ENCODE measurements around the gene WFDC11.
"Not testable (repeated sequence)": the region's sequence is repeated elsewhere in the genome, so short reads cannot be mapped to it uniquely, and the experiment has no call there.

Gene WFDC11

DNA sequence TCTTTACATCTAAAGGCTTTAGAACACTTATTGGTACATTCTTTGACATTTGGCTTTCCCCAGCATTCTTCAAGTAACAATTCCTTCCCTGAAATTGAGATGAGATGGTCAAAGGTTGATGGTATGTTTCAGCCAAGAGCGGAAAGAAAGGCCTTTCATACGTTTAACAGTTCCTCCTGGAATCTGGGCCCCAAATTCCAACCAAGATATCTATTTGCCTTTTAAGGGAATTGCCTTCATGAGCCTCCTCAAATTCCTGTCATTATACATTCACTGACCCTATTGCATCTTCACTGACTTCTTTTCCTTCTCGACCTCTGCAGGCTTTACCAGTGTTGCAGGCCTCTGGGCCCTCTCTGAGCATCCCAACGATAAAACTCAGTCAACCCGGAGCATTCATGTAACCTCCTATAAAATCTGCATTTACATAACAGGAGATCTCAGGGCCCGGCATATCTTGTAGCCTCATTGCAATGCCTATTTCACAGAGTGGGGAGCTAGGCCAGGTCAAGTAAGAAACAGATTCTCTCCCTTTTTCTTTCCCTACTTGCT lies 20.7 kb downstream of the WFDC11 start:
- Histone ChIP-seq H3K9me3 (ENCODE audit: insufficient read depth, low read depth, low read length) (peaks cover 9% of the 10 kb centered on the region; the same call in 1 of the 2 replicates), H3K27me3 (ENCODE audit: insufficient read depth, low read length) (no peaks in the 10 kb centered on the region)

DNA sequence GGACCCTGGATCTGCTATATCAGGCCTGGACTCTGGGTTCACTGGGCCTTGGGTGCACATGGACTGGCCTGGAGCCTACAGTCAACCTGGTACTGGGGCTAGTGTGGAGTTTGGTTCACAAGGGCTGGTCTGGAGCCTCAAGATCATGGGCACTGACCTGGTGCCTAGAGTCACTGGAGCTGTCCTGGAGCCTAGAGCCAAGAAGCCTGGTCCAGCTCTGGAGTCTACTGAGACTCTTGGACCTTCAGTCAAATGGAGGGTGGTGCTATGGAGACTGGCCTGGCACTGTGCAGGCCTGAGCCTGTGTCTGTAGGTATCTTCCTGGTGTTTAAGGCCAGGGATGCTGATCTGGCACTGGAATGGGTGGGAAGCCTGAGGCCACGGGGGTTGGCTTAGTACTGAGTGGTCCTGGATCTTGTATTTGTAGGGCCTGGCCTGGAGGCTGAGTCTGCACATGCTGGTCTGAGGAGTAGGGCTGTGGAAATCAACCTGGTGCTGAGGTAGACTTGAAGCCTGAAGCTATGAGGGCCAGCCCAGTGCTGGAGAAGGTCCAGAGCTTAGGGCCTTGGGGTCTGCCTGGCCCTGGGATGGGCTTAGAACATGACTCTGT lies 22.5 kb downstream of the WFDC11 start:
- H3K4me1 ChIP-seq (ENCODE audit: insufficient read depth, low read length) = no peaks in the 10 kb centered on the region
- H3K9me3 ChIP-seq (ENCODE audit: insufficient read depth, low read depth, low read length) = peaks cover 9% of the 10 kb centered on the region; the same call in 1 of the 2 replicates
- H3K4me3 ChIP-seq (ENCODE audit: low read length) = no peak overlapping the region
- H3K27ac ChIP-seq (ENCODE audit: low read length) = no peak overlapping the region
- no peak overlapping the region for H3K9ac ChIP-seq (ENCODE audit: low read depth, low read length)
- H3K27me3 ChIP-seq (ENCODE audit: insufficient read depth, low read length) = no peaks in the 10 kb centered on the region
- H3K36me3 ChIP-seq (ENCODE audit: insufficient read depth, low read depth, low read length) = no peaks in the 10 kb centered on the region

More for the DNA sequence above, 20.7 kb downstream of the WFDC11 start:
- Histone ChIP-seq H3K4me1 (ENCODE audit: insufficient read depth, low read length) (no peaks in the 10 kb centered on the region), H3K27ac (ENCODE audit: low read length) (no peak overlapping the region), H3K36me3 (ENCODE audit: insufficient read depth, low read depth, low read length) (no peaks in the 10 kb centered on the region), H3K9ac (ENCODE audit: low read depth, low read length) (no peak overlapping the region), H3K4me3 (ENCODE audit: low read length) (no peak overlapping the region)

GRCh38 chr20:45646875-45647274 lies 23.2 kb downstream of the WFDC11 start:
- Histone ChIP-seq H3K9me3 (ENCODE audit: insufficient read depth, low read depth, low read length) (peaks cover 9% of the 10 kb centered on the region; the same call in 1 of the 2 replicates), H3K9ac (ENCODE audit: low read depth, low read length) (no peak overlapping the region), H3K36me3 (ENCODE audit: insufficient read depth, low read depth, low read length) (no peaks in the 10 kb centered on the region), H3K27me3 (ENCODE audit: insufficient read depth, low read length) (no peaks in the 10 kb centered on the region), H3K27ac (ENCODE audit: low read length) (no peak overlapping the region), H3K4me3 (ENCODE audit: low read length) (no peak overlapping the region), H3K4me1 (ENCODE audit: insufficient read depth, low read length) (no peaks in the 10 kb centered on the region)

DNA sequence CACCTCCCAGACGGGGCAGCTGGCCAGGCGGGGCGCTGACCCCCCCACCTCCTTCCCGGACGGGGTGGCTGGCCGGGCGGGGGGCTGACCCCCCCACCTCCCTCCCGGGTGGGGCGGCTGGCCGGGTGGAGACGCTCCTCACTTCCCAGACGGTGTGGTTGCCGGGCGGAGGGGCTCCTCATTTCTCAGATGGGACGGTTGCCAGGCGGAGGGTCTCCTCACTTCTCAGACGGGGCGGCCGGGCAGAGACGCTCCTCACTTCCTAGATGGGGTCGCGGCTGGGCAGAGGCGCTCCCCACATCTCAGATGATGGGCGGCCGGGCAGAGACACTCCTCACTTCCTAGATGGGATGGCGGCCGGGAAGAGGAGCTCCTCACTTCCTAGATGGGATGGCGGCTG lies 24.2 kb downstream of the WFDC11 start:
- not testable (repeated sequence) for H3K27ac ChIP-seq (ENCODE audit: low read length); H3K36me3 ChIP-seq (ENCODE audit: insufficient read depth, low read depth, low read length); H3K4me3 ChIP-seq (ENCODE audit: low read length); H3K4me1 ChIP-seq (ENCODE audit: insufficient read depth, low read length); H3K9me3 ChIP-seq (ENCODE audit: insufficient read depth, low read depth, low read length); H3K27me3 ChIP-seq (ENCODE audit: insufficient read depth, low read length); H3K9ac ChIP-seq (ENCODE audit: low read depth, low read length)

DNA sequence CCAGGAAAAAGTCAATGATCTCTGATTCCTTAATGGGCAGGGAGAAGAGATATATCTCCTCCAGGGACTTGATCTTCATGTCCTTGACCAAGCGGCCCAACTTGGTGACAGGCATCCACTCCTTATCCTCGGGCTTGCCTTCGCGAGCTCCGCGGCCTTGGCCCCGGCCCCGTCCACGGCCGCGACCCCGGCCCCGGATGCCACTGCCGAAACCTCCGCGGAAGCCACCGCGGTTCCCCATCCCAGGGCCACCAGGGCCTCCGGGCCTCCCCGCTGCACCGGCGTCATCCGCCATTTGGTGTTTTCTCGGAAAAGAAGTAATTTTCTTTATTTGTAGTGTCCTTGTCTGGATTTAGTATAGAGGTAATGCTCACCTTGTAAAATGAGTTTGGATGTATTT lies 29.0 kb downstream of the WFDC11 start:
- not testable (repeated sequence) for H3K9ac ChIP-seq (ENCODE audit: low read depth, low read length); H3K9me3 ChIP-seq (ENCODE audit: insufficient read depth, low read depth, low read length); H3K36me3 ChIP-seq (ENCODE audit: insufficient read depth, low read depth, low read length); H3K27ac ChIP-seq (ENCODE audit: low read length); H3K4me3 ChIP-seq (ENCODE audit: low read length); H3K27me3 ChIP-seq (ENCODE audit: insufficient read depth, low read length); H3K4me1 ChIP-seq (ENCODE audit: insufficient read depth, low read length)

DNA sequence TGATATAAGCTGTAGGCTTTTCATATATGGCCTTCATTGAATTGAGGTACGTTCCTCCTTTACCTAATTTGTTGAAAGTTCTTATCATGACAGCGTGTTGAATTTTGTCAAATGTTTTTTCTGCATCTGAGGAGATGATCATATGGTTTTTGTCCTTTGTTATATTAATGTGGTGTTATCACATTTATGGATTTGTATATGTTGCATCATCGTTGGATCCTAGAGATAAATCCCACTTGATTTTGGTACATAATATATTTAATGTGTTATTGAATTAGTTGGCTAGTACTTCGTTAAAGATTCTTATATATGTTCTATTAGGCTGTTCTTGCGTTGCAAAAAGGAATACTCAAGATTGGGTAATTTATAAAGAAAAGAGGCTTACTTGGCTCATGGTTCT lies 30.4 kb downstream of the WFDC11 start:
- H3K36me3 ChIP-seq (ENCODE audit: insufficient read depth, low read depth, low read length) = no peaks in the 10 kb centered on the region
- no peaks in the 10 kb centered on the region for H3K27me3 ChIP-seq (ENCODE audit: insufficient read depth, low read length)
- H3K4me1 ChIP-seq (ENCODE audit: insufficient read depth, low read length) = no peaks in the 10 kb centered on the region
- H3K27ac ChIP-seq (ENCODE audit: low read length) = no peak overlapping the region
- H3K4me3 ChIP-seq (ENCODE audit: low read length) = no peak overlapping the region
- H3K9me3 ChIP-seq (ENCODE audit: insufficient read depth, low read depth, low read length) = no peaks in the 10 kb centered on the region
- no peak overlapping the region for H3K9ac ChIP-seq (ENCODE audit: low read depth, low read length)

GRCh38 chr20:45636513-45636912 lies 33.5 kb downstream of the WFDC11 start:
- Histone ChIP-seq H3K27ac (ENCODE audit: low read length) (no peak overlapping the region), H3K36me3 (ENCODE audit: insufficient read depth, low read depth, low read length) (no peaks in the 10 kb centered on the region), H3K9ac (ENCODE audit: low read depth, low read length) (no peak overlapping the region), H3K27me3 (ENCODE audit: insufficient read depth, low read length) (no peaks in the 10 kb centered on the region), H3K4me3 (ENCODE audit: low read length) (no peak overlapping the region), H3K9me3 (ENCODE audit: insufficient read depth, low read depth, low read length) (no peaks in the 10 kb centered on the region), H3K4me1 (ENCODE audit: insufficient read depth, low read length) (no peaks in the 10 kb centered on the region)

- H3K9ac ChIP-seq (ENCODE audit: low read depth, low read length) = no peak within 1 kb of the TSS
- H3K4me1 ChIP-seq (ENCODE audit: insufficient read depth, low read length) = no peaks in the 10 kb centered on the region
- no peaks in the 10 kb centered on the region for H3K27me3 ChIP-seq (ENCODE audit: insufficient read depth, low read length)
- H3K9me3 ChIP-seq (ENCODE audit: insufficient read depth, low read depth, low read length) = no peaks in the 10 kb centered on the region
- no peak within 1 kb of the TSS for H3K4me3 ChIP-seq (ENCODE audit: low read length)
- H3K36me3 ChIP-seq (ENCODE audit: insufficient read depth, low read depth, low read length) = no peaks in the 10 kb centered on the region
- H3K27ac ChIP-seq (ENCODE audit: low read length) = no peak within 1 kb of the TSS
These were observed 38.9 kb downstream of the WFDC11 start, which contains the start of gene WFDC9 for GRCh38 chr20:45631184-45631583. Gene WFDC9, minus strand, starts transcription at chr20:45631284. Its CDS starts 21,103 bp downstream, at chr20:45610181.

- Histone ChIP-seq H3K4me1 (ENCODE audit: insufficient read depth, low read length) (no peaks in the 10 kb centered on the region), H3K9me3 (ENCODE audit: insufficient read depth, low read depth, low read length) (no peaks in the 10 kb centered on the region), H3K27me3 (ENCODE audit: insufficient read depth, low read length) (no peaks in the 10 kb centered on the region), H3K9ac (ENCODE audit: low read depth, low read length) (no peak overlapping the region), H3K27ac (ENCODE audit: low read length) (no peak overlapping the region), H3K4me3 (ENCODE audit: low read length) (no peak overlapping the region), H3K36me3 (ENCODE audit: insufficient read depth, low read depth, low read length) (no peaks in the 10 kb centered on the region)
These were observed 39.7 kb downstream of the WFDC11 start for GRCh38 chr20:45630371-45630770.

DNA sequence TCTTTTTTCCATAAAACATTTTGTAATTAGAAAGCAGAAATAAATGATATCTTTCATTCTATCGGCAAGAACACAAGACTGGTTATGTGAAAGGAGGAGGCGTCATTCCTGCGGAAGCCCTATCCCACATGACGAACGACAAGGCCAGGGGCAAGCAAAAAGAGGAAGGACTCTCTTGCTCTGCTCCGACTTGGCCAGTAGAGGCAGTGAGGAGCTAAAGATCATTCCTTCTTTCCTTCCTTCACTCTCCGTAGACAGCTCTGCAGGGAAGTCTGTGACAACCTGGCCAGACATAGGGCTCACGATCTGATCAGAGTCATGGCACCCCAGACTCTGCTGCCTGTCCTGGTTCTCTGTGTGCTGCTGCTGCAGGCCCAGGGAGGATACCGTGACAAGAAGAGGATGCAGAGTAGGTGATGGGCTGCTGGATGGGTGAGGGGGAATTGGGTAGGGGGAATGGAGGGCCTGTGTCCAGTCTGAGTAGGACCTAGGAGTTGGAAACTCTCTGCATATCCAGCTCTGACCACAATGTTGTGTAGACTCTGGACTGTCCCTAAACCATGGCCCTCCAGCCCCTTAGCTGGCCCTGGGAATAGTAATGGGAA lies 40.4 kb downstream of the WFDC11 start, which contains the start of gene WFDC10A:
Gene WFDC10A (plus strand): TSS at position 244 of the 605 bp plus-strand sequence. CDS start 75 bp downstream, at position 319.
- no peak within 1 kb of the TSS for H3K27ac ChIP-seq (ENCODE audit: low read length)
- no peaks in the 10 kb centered on the region for H3K27me3 ChIP-seq (ENCODE audit: insufficient read depth, low read length)

GRCh38 chr20:45626540-45626939 lies 43.5 kb downstream of the WFDC11 start:
- H3K9ac ChIP-seq (ENCODE audit: low read depth, low read length) = no peak overlapping the region
- H3K27me3 ChIP-seq (ENCODE audit: insufficient read depth, low read length) = no peaks in the 10 kb centered on the region
- no peak overlapping the region for H3K4me3 ChIP-seq (ENCODE audit: low read length)
- no peaks in the 10 kb centered on the region for H3K9me3 ChIP-seq (ENCODE audit: insufficient read depth, low read depth, low read length)
- no peaks in the 10 kb centered on the region for H3K4me1 ChIP-seq (ENCODE audit: insufficient read depth, low read length)
- no peak overlapping the region for H3K27ac ChIP-seq (ENCODE audit: low read length)
- H3K36me3 ChIP-seq (ENCODE audit: insufficient read depth, low read depth, low read length) = no peaks in the 10 kb centered on the region

More for the DNA sequence above, 40.4 kb downstream of the WFDC11 start, which contains the start of gene WFDC10A:
- Histone ChIP-seq H3K4me1 (ENCODE audit: insufficient read depth, low read length) (no peaks in the 10 kb centered on the region), H3K36me3 (ENCODE audit: insufficient read depth, low read depth, low read length) (no peaks in the 10 kb centered on the region), H3K9me3 (ENCODE audit: insufficient read depth, low read depth, low read length) (no peaks in the 10 kb centered on the region), H3K4me3 (ENCODE audit: low read length) (no peak within 1 kb of the TSS), H3K9ac (ENCODE audit: low read depth, low read length) (no peak within 1 kb of the TSS)

GRCh38 chr20:45621593-45621992 lies 48.4 kb downstream of the WFDC11 start:
- no peaks in the 10 kb centered on the region for H3K4me1 ChIP-seq (ENCODE audit: insufficient read depth, low read length)
- no peaks in the 10 kb centered on the region for H3K36me3 ChIP-seq (ENCODE audit: insufficient read depth, low read depth, low read length)

More at GRCh38 chr20:45621593-45621992, 48.4 kb downstream of the WFDC11 start:
- no peak overlapping the region for H3K4me3 ChIP-seq (ENCODE audit: low read length)
- H3K9ac ChIP-seq (ENCODE audit: low read depth, low read length) = no peak overlapping the region
- no peaks in the 10 kb centered on the region for H3K27me3 ChIP-seq (ENCODE audit: insufficient read depth, low read length)
- H3K27ac ChIP-seq (ENCODE audit: low read length) = no peak overlapping the region
- H3K9me3 ChIP-seq (ENCODE audit: insufficient read depth, low read depth, low read length) = no peaks in the 10 kb centered on the region

Measured in iPS-20b (cell line).